Peyer's patch (tissue), 4 donors: ENCODE results near the gene LDLRAD4.

Source experiments
- POLR2A ChIP-seq, 2 donors: fragments of 450-650 bp; IDR thresholded peaks; one replicate each; pipeline ENCODE4 v1.5.1; 2017; ENCODE audit warnings: antibody characterized with exemption in 2 of 2, mild to moderate bottlenecking in 2 of 2, moderate library complexity in 2 of 2
- TF ChIP-seq, protein P1 (sequence below), 6 experiments: fragments of 450-650 bp in 4 of 6; fragments of 200-600 bp in 2 of 6; sonication (generic) in 1 of 6; IDR thresholded peaks; one replicate each; pipeline ENCODE4 v1.5.1; 2017 to 2019; ENCODE audit warnings: antibody characterized with exemption in 6 of 6, mild to moderate bottlenecking in 3 of 6, moderate library complexity in 1 of 6

DNA sequence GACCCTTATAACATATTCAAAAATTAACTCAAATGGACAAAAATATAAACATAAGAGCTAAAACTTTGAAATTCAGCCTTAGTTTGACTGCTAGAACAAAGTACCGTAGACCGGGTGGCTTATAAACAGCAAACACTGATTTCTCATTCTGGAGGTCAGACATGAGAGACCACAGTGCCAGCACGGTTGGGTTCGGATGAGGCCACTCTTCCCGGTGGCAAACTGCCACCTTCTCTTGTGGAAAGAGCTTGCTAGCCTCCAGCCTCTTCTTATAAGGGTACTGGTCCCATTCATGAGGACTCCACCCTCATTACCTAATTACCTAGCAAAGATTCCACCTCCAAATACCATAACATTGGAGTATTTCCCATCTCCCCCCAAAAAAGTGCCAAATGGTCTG lies 416.5 kb downstream of the LDLRAD4 start:
- TF ChIP-seq, protein P1, sequence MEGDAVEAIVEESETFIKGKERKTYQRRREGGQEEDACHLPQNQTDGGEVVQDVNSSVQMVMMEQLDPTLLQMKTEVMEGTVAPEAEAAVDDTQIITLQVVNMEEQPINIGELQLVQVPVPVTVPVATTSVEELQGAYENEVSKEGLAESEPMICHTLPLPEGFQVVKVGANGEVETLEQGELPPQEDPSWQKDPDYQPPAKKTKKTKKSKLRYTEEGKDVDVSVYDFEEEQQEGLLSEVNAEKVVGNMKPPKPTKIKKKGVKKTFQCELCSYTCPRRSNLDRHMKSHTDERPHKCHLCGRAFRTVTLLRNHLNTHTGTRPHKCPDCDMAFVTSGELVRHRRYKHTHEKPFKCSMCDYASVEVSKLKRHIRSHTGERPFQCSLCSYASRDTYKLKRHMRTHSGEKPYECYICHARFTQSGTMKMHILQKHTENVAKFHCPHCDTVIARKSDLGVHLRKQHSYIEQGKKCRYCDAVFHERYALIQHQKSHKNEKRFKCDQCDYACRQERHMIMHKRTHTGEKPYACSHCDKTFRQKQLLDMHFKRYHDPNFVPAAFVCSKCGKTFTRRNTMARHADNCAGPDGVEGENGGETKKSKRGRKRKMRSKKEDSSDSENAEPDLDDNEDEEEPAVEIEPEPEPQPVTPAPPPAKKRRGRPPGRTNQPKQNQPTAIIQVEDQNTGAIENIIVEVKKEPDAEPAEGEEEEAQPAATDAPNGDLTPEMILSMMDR (IDR thresholded peaks at IDR 0.05) = no peak
- no peak for TF ChIP-seq POLR2A (IDR thresholded peaks at IDR 0.05)
